Hepatocyte (in vitro differentiated cells): ENCODE measurements around the gene FDXR.

ENCODE experiments used
- EZH2phosphoT487 ChIP-seq: fragments of 200-600 bp; sonication (generic); IDR thresholded peaks from one replicate; pipeline ENCODE4 v1.6.1; 2018; ENCODE audit warnings: antibody characterized with exemption, mild to moderate bottlenecking, low read depth, moderate library complexity; ENCODE audit not compliant: unreplicated experiment, severe bottlenecking
- TF ChIP-seq, protein P1 (sequence below): fragments of 200-600 bp; sonication (generic); IDR thresholded peaks from 2 replicates; pipeline ENCODE4 v1.5.1; 2016; ENCODE audit warnings: antibody characterized with exemption, mild to moderate bottlenecking; ENCODE audit not compliant: poor library complexity

- TF ChIP-seq, protein P1, sequence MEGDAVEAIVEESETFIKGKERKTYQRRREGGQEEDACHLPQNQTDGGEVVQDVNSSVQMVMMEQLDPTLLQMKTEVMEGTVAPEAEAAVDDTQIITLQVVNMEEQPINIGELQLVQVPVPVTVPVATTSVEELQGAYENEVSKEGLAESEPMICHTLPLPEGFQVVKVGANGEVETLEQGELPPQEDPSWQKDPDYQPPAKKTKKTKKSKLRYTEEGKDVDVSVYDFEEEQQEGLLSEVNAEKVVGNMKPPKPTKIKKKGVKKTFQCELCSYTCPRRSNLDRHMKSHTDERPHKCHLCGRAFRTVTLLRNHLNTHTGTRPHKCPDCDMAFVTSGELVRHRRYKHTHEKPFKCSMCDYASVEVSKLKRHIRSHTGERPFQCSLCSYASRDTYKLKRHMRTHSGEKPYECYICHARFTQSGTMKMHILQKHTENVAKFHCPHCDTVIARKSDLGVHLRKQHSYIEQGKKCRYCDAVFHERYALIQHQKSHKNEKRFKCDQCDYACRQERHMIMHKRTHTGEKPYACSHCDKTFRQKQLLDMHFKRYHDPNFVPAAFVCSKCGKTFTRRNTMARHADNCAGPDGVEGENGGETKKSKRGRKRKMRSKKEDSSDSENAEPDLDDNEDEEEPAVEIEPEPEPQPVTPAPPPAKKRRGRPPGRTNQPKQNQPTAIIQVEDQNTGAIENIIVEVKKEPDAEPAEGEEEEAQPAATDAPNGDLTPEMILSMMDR: no peak
- TF ChIP-seq EZH2phosphoT487: no peak
These were observed 50.4 kb downstream of the FDXR start for GRCh38 chr17:74822335-74822938.
